Thyroid gland (tissue), 4 donors: ENCODE results near the gene TCERG1L.

Experiments
- CTCF ChIP-seq, 6 experiments: fragments of 200-600 bp in 3 of 6; fragments of 450-650 bp in 3 of 6; sonication (generic) in 3 of 6; IDR thresholded peaks; one replicate each; pipeline ENCODE4 v1.5.1; 2016 to 2019; ENCODE audit warnings: antibody characterized with exemption in 6 of 6, mild to moderate bottlenecking in 2 of 6, inconsistent platforms in 1 of 6, moderate library complexity in 1 of 6
- POLR2A ChIP-seq, 2 donors: fragments of 450-650 bp; IDR thresholded peaks; one replicate each; pipeline ENCODE4 v1.6.1; 2017; ENCODE audit warnings: antibody characterized with exemption in 2 of 2, mild to moderate bottlenecking in 2 of 2, moderate library complexity in 1 of 2

GRCh38 chr10:131127138-131127589 lies 184.4 kb downstream of the TCERG1L start:
- TF ChIP-seq CTCF (IDR thresholded peaks at IDR 0.05) (no peak), POLR2A (IDR thresholded peaks at IDR 0.05) (no peak)
